NT2/D1 (cell line): ENCODE measurements around the gene KLK4.

Source experiments
- YY1 ChIP-seq: IDR thresholded peaks from 2 replicates; pipeline ENCODE4 v1.6.1; 2011; ENCODE audit not compliant: insufficient read length, insufficient read depth
- ZNF274 ChIP-seq: IDR thresholded peaks from 2 replicates; pipeline ENCODE4 v1.6.1; 2011; ENCODE audit warnings: mild to moderate bottlenecking, low read depth, low read length

- TF ChIP-seq YY1 = no peak
- TF ChIP-seq ZNF274 = no peak
These were observed 38.7 kb upstream of the KLK4 start for GRCh38 chr19:50949861-50950260.
